ENCODE measurements around the gene SLC7A8.

The SLC7A8 gene

DNA sequence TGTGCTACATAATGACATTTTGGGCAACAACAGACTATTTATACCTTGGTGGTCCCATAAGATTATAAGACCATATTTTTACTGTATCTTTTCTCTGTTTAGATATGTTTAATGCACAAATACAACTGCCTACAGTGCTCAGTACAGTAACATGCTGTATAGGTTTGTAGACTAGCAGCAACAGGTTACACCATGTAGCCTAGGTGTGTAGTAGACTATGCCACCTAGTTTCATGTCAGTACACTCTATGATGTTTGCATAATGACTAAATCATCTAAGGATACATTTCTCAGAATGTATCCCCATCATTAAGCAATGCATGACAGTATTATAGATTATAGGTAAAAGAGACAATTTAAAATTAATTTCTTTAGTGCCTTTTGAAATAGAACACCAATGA, 33.7 kb downstream of the SLC7A8 start:
- no peaks in the 10 kb centered on the region for H3K36me3 ChIP-seq (ENCODE audit: insufficient read depth, low read length)
- 0 out of 2 replicates have a peak, but pooled peaks cover 10% of the 10 kb centered on the region for H4K20me1 ChIP-seq (ENCODE audit: insufficient read depth, low read length)
- no peak overlapping the region for H3K4me3 ChIP-seq (ENCODE audit: low read depth in 1 of 2, low read length in 2 of 2)
- H3K9ac ChIP-seq (ENCODE audit: low read depth, low read length) = no peak overlapping the region
- no peak overlapping the region for H3K4me2 ChIP-seq (ENCODE audit: insufficient read depth, low read length)
- no peak overlapping the region for H2AFZ ChIP-seq (ENCODE audit: low read depth, low read length)
- peaks cover 6% of the 10 kb centered on the region; the same call in 1 of the 2 replicates for H3K4me1 ChIP-seq (ENCODE audit: insufficient read depth, low read length)
- no peaks in the 10 kb centered on the region for H3K9me3 ChIP-seq (ENCODE audit: insufficient read depth, low read length, severe bottlenecking)
- no peaks in the 10 kb centered on the region for H3K79me2 ChIP-seq (ENCODE audit: insufficient read depth, low read length)
- DNase-seq (no peak), ATAC-seq (ENCODE audit: insufficient read depth, low read depth) (no peak)
- H3K27ac ChIP-seq (ENCODE audit: low read length) = no peak overlapping the region
- TF ChIP-seq EZH2 (IDR thresholded peaks at IDR 0.05; ENCODE audit: borderline replicate concordance, low read depth, low read length, severe bottlenecking) (no peak), CTCF (IDR thresholded peaks at IDR 0.05; ENCODE audit: borderline replicate concordance, extremely low read depth, low read length, poor library complexity, severe bottlenecking) (no peak)
- H3K27me3 ChIP-seq (ENCODE audit: insufficient read depth, low read length, poor library complexity) = peaks cover 30% of the 10 kb centered on the region

DNA sequence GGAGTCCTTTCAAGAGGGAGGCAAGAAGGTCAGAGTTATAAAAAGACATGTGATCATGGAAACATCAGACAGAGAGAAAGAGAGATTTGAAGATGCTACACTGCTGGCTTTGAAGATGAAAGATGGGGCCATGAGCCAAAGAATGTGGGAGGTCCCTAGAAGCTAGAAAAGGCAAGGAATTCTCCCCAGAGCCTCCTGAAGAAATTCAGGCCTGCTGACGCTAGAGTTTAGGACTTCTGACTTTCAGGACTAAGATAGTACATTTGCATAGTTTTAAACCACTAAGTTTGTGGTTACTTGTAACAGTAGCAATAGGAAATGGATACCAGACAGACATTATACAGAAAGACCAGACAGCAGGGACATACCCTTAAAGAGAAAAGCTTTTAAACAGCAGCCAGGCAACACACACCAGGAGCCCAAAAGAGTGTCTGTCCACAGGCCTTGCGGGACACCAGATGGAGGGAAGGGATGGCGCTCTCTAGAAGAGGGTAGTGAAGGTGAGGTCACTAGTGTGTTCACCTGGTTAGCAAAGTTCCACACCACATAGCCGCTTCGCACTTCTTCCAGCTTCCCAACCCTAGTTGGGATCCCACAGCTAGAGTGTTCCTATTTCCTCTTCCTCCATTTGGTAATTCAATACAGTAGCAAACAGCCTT, 34.7 kb downstream of the SLC7A8 start:
- Histone ChIP-seq H3K4me3 (ENCODE audit: low read depth in 1 of 2, low read length in 2 of 2) (no peak overlapping the region), H3K36me3 (ENCODE audit: insufficient read depth, low read length) (no peaks in the 10 kb centered on the region), H2AFZ (ENCODE audit: low read depth, low read length) (no peak overlapping the region), H4K20me1 (ENCODE audit: insufficient read depth, low read length) (0 out of 2 replicates have a peak, but pooled peaks cover 4% of the 10 kb centered on the region), H3K4me2 (ENCODE audit: insufficient read depth, low read length) (no peak overlapping the region), H3K27me3 (ENCODE audit: insufficient read depth, low read length, poor library complexity) (peaks cover 24% of the 10 kb centered on the region), H3K4me1 (ENCODE audit: insufficient read depth, low read length) (no peaks in the 10 kb centered on the region), H3K9me3 (ENCODE audit: insufficient read depth, low read length, severe bottlenecking) (no peaks in the 10 kb centered on the region), H3K79me2 (ENCODE audit: insufficient read depth, low read length) (no peaks in the 10 kb centered on the region), H3K9ac (ENCODE audit: low read depth, low read length) (no peak overlapping the region), H3K27ac (ENCODE audit: low read length) (no peak overlapping the region)
- TF ChIP-seq CTCF (IDR thresholded peaks at IDR 0.05; ENCODE audit: borderline replicate concordance, extremely low read depth, low read length, poor library complexity, severe bottlenecking) (no peak), EZH2 (IDR thresholded peaks at IDR 0.05; ENCODE audit: borderline replicate concordance, low read depth, low read length, severe bottlenecking) (no peak)
- no peak for DNase-seq
- ATAC-seq (ENCODE audit: insufficient read depth, low read depth) = no peak

- H3K4me3 ChIP-seq (ENCODE audit: low read depth in 1 of 2, low read length in 2 of 2) = no peak overlapping the region
- no peak overlapping the region for H3K27ac ChIP-seq (ENCODE audit: low read length)
- H3K36me3 ChIP-seq (ENCODE audit: insufficient read depth, low read length) = no peaks in the 10 kb centered on the region
- no peak for TF ChIP-seq EZH2 (IDR thresholded peaks at IDR 0.05; ENCODE audit: borderline replicate concordance, low read depth, low read length, severe bottlenecking)
- TF ChIP-seq CTCF (IDR thresholded peaks at IDR 0.05; ENCODE audit: borderline replicate concordance, extremely low read depth, low read length, poor library complexity, severe bottlenecking) = no peak
- H3K9ac ChIP-seq (ENCODE audit: low read depth, low read length) = no peak overlapping the region
- H3K9me3 ChIP-seq (ENCODE audit: insufficient read depth, low read length, severe bottlenecking) = no peaks in the 10 kb centered on the region
- H3K4me1 ChIP-seq (ENCODE audit: insufficient read depth, low read length) = no peaks in the 10 kb centered on the region
- H2AFZ ChIP-seq (ENCODE audit: low read depth, low read length) = no peak overlapping the region
- H3K4me2 ChIP-seq (ENCODE audit: insufficient read depth, low read length) = no peak overlapping the region
- no peak for DNase-seq
- peaks cover 30% of the 10 kb centered on the region for H3K27me3 ChIP-seq (ENCODE audit: insufficient read depth, low read length, poor library complexity)
- 0 out of 2 replicates have a peak, but pooled peaks cover 4% of the 10 kb centered on the region for H4K20me1 ChIP-seq (ENCODE audit: insufficient read depth, low read length)
- no peaks in the 10 kb centered on the region for H3K79me2 ChIP-seq (ENCODE audit: insufficient read depth, low read length)
- ATAC-seq (ENCODE audit: insufficient read depth, low read depth) = no peak
These were observed 35.8 kb downstream of the SLC7A8 start for GRCh38 chr14:23147676-23148075.

Measured in DND-41 (cell line).